Measurements from ENCODE around the gene FTO. TPM values are rescaled to one million over a fixed set of nuclear protein-coding genes. Genes with fewer than 3 reads are reported as not detected.

FTO gene
- 72.6 and 90.3 TPM in 2 replicates for total RNA-seq

GRCh38 chr16:53703590-53704444 is at the start of gene FTO, which contains the start of gene RPGRIP1L:
TSS of gene FTO (plus strand) at chr16:53704156.
TSS of gene RPGRIP1L (minus strand) at chr16:53703859. CDS start at chr16:53700723, 3,136 bp downstream.

Other genes with a start within 250 kb of the FTO start
- gene AKTIP, start 200.9 kb upstream of the FTO start, total RNA-seq: 15.1 and 18.6 TPM in 2 replicates
- gene RPGRIP1L, start 297 bp upstream of the FTO start, total RNA-seq: 7.1 and 8.7 TPM in 2 replicates